Measurements from ENCODE around the gene MCTP2. TPM values are rescaled to one million over a fixed set of nuclear protein-coding genes. Genes with fewer than 3 reads are reported as not detected.

Gene MCTP2
- total RNA-seq, 1 donor from 2014 or later: 93.2 TPM

DNA sequence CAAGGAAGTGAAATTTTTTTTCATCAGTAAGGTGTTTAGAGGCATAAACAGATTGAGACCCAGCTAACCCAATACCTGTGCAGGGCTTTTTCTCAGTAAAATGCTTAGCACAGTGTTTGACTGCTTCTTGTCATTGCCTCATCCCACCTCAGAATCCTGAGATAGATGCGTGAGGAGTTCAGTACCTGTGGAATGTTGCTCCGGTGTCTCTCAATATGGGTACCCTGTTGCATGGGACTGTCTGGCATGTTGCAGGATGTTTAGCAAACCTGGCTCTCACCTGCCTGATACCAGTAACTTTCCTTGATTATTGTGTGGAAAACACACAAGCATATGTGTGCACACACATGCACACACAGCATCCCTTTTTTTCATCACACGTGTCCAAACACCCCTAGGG, 128.4 kb downstream of the MCTP2 start:
- no peaks in the 10 kb centered on the region for H3K27me3 Mint-ChIP-seq (ENCODE audit: insufficient read depth)
- peaks cover 33% of the 10 kb centered on the region for H3K36me3 Mint-ChIP-seq (ENCODE audit: low read depth)
- no peaks in the 10 kb centered on the region for H3K9me3 Mint-ChIP-seq
- intact Hi-C loops (cut with micrococcal nuclease): no loop called here
- DNase-seq (ENCODE audit: low spot score): no peak
- H3K4me1 Mint-ChIP-seq (ENCODE audit: low read depth): peaks cover 7% of the 10 kb centered on the region
- H3K27ac Mint-ChIP-seq: no peak overlapping the region
- H3K4me3 Mint-ChIP-seq: no peak overlapping the region

DNA sequence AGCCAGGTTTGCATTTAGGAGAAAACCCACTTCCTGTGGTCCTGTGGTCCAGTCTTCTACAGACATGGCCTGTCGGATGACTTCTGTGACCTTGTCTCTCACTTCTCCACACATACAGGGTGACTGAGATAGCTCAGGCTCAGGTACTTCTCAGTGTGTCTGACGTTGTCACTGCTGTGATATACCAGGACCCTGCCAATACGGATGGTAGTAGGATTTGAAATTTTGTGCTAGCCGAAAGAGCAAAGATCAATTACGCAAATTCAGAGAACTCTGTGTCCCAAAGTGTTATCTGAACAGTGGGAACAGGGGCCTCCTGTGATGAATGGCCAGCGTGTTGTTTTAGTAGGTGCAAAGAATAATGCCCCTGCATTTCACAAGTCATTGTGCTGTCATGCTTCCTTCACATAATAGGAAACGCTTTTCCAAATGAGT, 128.9 kb downstream of the MCTP2 start:
- no peak for DNase-seq (ENCODE audit: low spot score)
- Mint-ChIP-seq H3K4me1 (ENCODE audit: low read depth) (peaks cover 7% of the 10 kb centered on the region), H3K36me3 (ENCODE audit: low read depth) (peaks cover 36% of the 10 kb centered on the region), H3K4me3 (no peak overlapping the region), H3K27me3 (ENCODE audit: insufficient read depth) (no peaks in the 10 kb centered on the region), H3K27ac (no peak overlapping the region), H3K9me3 (no peaks in the 10 kb centered on the region)
- intact Hi-C loops (cut with micrococcal nuclease): no loop called here

DNA sequence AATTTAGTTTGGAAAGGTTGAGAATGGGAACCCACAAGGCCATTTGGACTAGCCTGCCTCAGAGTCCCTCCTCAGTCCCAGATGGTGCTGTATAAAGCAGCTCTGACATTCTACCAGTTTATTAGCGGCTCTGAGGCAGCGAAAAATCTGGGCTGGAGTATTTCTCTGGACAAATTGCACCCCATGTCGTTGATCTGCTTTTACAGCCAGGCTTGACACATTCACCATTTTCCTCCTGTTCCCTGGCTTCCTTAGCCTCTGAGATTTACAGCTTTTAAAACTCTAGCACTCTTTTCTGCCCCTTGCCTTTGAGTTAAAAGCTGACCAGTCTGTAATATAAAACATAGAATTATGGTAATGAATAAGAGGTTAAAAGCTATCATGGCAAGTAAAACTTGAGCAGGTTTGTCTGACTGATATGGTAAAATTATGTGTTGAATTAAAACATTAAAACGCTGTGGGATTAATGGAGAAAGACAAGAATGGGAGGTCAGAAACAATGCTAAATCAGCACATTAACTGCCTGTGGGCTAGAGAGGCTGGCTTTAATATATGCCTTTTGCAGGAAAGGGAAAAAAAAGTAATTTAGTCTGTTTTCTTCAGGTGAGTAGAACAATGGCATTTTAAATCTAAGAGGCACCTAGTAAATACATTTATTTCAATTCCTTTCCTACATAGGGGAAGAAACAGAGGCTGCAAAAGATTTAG, 131.2 kb downstream of the MCTP2 start:
- no peaks in the 10 kb centered on the region for H3K27me3 Mint-ChIP-seq (ENCODE audit: insufficient read depth)
- no peak overlapping the region for H3K27ac Mint-ChIP-seq
- no peak for DNase-seq (ENCODE audit: low spot score)
- no peaks in the 10 kb centered on the region for H3K9me3 Mint-ChIP-seq
- peaks cover 31% of the 10 kb centered on the region for H3K36me3 Mint-ChIP-seq (ENCODE audit: low read depth)
- peaks cover 17% of the 10 kb centered on the region for H3K4me1 Mint-ChIP-seq (ENCODE audit: low read depth)
- intact Hi-C loops (cut with micrococcal nuclease): no loop called here
- no peak overlapping the region for H3K4me3 Mint-ChIP-seq

DNA sequence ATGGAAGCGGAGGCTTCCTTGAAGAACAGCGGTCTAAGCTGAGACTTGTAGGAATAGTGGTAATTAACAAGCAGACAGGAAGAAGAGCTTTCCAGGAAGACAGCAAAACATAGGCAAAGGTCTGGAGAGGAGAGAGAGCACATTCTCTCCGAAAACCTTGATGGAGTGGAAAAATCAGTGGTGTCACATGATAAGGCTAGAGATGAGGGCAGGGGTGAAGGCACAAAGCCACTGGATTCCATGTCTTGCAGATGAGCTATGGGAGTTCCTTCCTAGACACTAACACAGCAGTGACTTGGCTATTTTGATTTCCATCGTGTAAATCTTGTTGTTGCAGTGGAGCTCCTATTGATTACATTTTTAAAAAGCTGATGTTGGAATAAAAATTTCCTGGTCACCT, 132.0 kb downstream of the MCTP2 start:
- Mint-ChIP-seq H3K4me1 (ENCODE audit: low read depth) (peaks cover 17% of the 10 kb centered on the region), H3K9me3 (no peaks in the 10 kb centered on the region), H3K4me3 (no peak overlapping the region), H3K27ac (no peak overlapping the region), H3K36me3 (ENCODE audit: low read depth) (peaks cover 35% of the 10 kb centered on the region), H3K27me3 (ENCODE audit: insufficient read depth) (no peaks in the 10 kb centered on the region)
- no peak for DNase-seq (ENCODE audit: low spot score)
- intact Hi-C loops (cut with micrococcal nuclease): no loop called here

DNA sequence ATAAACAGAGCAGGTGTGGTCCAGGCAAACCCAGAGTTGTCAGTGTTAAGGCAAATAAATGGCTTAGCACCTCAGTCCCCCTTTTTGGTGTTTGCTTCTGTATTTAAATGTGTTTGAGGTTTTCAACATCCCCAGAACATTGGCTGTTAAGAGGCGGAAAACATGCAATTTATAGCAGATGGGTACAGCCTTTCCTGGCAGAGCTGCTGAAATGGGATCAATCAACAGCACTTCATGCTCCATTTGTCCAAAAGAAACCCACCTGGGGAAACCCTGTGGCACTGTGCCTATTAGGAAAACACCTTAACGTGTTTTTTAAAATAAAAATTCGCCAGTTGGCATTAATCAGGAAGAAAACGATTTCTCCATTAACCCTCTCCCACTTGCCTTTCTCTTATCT, 135.4 kb downstream of the MCTP2 start:
- no peak for DNase-seq (ENCODE audit: low spot score)
- H3K36me3 Mint-ChIP-seq (ENCODE audit: low read depth): peaks cover 39% of the 10 kb centered on the region
- H3K4me1 Mint-ChIP-seq (ENCODE audit: low read depth): peaks cover 10% of the 10 kb centered on the region
- H3K4me3 Mint-ChIP-seq: no peak overlapping the region
- intact Hi-C loops (cut with micrococcal nuclease): no loop called here
- H3K27me3 Mint-ChIP-seq (ENCODE audit: insufficient read depth): no peaks in the 10 kb centered on the region
- H3K27ac Mint-ChIP-seq: no peak overlapping the region
- no peaks in the 10 kb centered on the region for H3K9me3 Mint-ChIP-seq

DNA sequence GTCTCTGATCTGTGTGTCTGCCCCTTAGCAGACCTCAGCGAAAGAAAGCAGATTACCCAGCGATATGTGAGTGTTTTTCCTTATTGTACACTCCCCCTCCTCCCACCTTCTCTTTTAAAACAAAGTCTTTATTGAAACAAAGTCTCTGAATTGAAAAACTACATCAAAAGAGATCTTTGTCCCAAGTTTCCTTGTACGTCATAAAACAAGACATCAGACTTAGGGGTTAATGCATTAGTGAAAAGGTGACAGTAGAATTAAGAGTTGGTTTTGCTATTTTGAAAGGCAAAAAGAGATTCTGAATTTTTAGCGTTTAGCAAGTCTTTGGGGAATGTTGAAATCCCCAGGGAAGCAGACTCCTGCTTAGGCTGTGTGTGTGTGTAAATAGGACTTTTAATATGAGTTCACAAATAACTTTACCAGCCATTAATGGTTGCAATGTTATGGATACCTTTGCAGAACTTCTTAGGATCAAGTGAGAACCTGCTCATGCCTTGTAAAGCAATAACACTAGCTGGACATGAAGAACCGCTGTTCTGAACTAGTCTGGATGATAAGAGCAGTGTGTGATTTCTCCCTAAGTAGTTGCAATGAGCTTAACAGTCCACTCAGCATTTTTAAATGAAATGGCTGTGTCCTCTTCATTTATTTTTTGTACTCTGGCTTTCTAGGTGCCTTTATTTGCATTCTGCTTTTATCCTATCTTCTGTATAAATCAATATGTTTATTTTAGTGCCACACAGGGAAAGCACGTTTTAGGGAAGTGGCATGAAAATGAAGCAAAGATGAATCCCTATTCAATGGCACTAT, 136.6 kb downstream of the MCTP2 start:
- Mint-ChIP-seq H3K27ac (no peak overlapping the region), H3K4me1 (ENCODE audit: low read depth) (peaks cover 10% of the 10 kb centered on the region), H3K27me3 (ENCODE audit: insufficient read depth) (no peaks in the 10 kb centered on the region), H3K36me3 (ENCODE audit: low read depth) (peaks cover 44% of the 10 kb centered on the region), H3K9me3 (no peaks in the 10 kb centered on the region), H3K4me3 (no peak overlapping the region)
- DNase-seq (ENCODE audit: low spot score): no peak
- intact Hi-C loops (cut with micrococcal nuclease): no loop called here

DNA sequence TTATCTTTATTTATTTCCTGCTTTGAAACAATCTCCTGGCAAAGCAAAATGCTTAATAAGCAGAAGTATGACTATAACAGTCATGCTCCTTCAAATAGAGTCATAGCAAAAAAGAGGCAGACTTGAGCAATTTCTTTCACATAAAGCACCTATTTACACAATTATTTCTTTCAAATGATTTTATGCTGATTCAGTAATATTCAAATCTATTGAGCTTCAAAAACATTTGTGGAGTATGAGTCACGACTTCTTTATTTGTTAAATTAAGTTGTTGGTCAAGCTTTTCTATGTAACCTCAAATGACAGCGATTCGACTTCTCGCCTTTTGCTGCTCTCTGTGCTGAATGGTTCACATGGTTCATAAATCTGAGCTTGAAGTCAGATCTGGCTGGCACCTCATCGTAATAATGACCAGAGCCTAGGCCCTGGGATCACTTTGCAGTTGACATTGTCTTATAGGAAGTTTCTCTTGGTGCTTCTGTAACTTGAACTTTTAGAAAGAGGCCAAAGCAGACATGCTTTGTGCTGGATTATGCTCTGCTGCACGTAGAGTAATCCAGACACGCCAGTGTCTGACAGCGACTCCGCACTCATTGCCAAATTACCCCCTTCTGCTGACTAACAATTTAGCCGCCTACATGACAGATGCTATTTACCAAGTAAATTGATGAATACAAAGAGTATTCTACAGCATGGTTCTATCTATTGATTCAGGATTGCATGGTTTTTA, 139.0 kb downstream of the MCTP2 start:
- no peak for DNase-seq (ENCODE audit: low spot score)
- Mint-ChIP-seq H3K27ac (no peak overlapping the region), H3K27me3 (ENCODE audit: insufficient read depth) (no peaks in the 10 kb centered on the region), H3K4me3 (no peak overlapping the region), H3K36me3 (ENCODE audit: low read depth) (peaks cover 39% of the 10 kb centered on the region), H3K4me1 (ENCODE audit: low read depth) (peaks cover 10% of the 10 kb centered on the region), H3K9me3 (no peaks in the 10 kb centered on the region)
- intact Hi-C loops (cut with micrococcal nuclease): no loop called here

DNA sequence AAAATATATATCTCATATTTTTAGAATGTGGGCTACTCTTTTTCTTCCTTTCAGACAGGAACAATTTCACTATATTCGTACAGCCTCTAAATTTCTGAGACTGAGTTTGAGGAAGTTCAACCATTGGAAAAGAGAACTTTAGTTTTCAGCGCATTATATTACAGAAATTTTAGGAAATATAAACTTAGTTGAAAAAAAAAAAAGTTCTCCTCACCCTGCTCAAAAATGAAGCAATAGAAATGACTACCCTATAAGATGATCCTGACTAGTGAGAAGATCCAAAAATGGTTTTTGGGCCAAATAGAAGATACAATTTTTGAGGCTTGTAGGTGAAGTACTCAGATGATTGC, 139.6 kb downstream of the MCTP2 start:
- no peaks in the 10 kb centered on the region for H3K9me3 Mint-ChIP-seq
- intact Hi-C loops (cut with micrococcal nuclease): no loop called here
- no peaks in the 10 kb centered on the region for H3K27me3 Mint-ChIP-seq (ENCODE audit: insufficient read depth)
- peaks cover 39% of the 10 kb centered on the region for H3K36me3 Mint-ChIP-seq (ENCODE audit: low read depth)
- no peak overlapping the region for H3K27ac Mint-ChIP-seq
- H3K4me1 Mint-ChIP-seq (ENCODE audit: low read depth): peaks cover 10% of the 10 kb centered on the region
- no peak for DNase-seq (ENCODE audit: low spot score)
- H3K4me3 Mint-ChIP-seq: no peak overlapping the region

DNA sequence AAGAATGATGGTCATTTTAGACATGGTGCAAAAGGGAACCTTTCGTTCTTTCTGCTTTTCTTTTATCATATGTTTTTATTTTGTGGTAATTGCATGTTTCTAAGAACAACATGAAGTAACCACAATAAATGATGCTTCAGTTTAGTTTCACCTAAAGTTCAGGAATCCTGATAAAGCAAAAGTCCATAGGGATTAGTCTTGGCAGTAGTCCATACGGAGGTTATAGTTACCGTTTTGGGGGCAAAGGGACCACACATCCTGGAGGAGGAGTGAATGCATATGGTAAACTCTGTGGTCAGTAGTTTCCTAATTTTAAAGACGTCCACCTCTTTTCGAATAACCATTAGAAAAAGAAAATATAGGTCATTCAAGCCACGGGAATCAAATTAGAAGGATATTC, 141.5 kb downstream of the MCTP2 start:
- H3K4me1 Mint-ChIP-seq (ENCODE audit: low read depth): no peaks in the 10 kb centered on the region
- no peaks in the 10 kb centered on the region for H3K9me3 Mint-ChIP-seq
- no peak overlapping the region for H3K27ac Mint-ChIP-seq
- intact Hi-C loops (cut with micrococcal nuclease): no loop called here
- no peak for DNase-seq (ENCODE audit: low spot score)
- H3K4me3 Mint-ChIP-seq: no peak overlapping the region
- H3K36me3 Mint-ChIP-seq (ENCODE audit: low read depth): peaks cover 40% of the 10 kb centered on the region
- no peaks in the 10 kb centered on the region for H3K27me3 Mint-ChIP-seq (ENCODE audit: insufficient read depth)

DNA sequence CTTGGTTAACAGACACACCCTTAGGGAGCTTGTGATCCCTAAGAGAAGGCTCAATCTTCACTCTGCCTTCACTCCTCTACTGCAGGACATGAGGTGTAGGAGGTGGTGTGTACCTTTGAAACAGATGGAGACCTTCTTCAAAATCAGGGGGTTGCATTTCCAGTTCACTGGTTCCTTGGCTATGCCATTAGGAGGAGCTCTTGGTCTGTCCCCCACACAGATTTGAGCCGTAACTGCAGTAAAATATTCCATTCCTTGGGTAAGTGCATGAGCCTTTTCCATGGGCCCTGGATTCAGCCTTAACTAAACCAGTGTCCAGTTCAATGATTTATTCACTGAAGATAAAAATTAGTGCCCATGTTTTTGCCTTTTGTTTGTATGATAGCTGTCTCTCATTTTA, 144.6 kb downstream of the MCTP2 start:
- no peaks in the 10 kb centered on the region for H3K27me3 Mint-ChIP-seq (ENCODE audit: insufficient read depth)
- H3K9me3 Mint-ChIP-seq: no peaks in the 10 kb centered on the region
- H3K4me1 Mint-ChIP-seq (ENCODE audit: low read depth): no peaks in the 10 kb centered on the region
- H3K36me3 Mint-ChIP-seq (ENCODE audit: low read depth): peaks cover 31% of the 10 kb centered on the region
- intact Hi-C loops (cut with micrococcal nuclease): no loop called here
- no peak for DNase-seq (ENCODE audit: low spot score)
- no peak overlapping the region for H3K27ac Mint-ChIP-seq
- no peak overlapping the region for H3K4me3 Mint-ChIP-seq

DNA sequence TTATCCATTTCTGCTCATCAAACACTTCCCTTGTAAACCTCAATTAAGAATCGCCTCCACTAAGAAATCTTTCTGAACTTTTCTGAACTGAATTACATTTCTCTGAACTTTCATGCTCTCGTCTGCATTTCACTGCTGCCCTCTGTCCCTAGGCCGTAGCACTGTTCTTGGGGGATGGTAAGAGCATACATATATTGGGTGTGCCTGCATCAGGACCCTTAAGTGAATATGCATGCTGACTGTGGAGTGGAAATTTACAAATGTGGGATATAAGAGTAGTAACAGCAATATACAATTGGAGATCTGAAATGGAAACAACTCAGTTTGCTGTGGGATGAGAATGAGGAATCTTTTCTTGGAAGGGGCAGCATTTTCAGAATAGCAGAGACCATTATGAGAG, 148.6 kb downstream of the MCTP2 start:
- Mint-ChIP-seq H3K4me3 (no peak overlapping the region), H3K27me3 (ENCODE audit: insufficient read depth) (no peaks in the 10 kb centered on the region), H3K27ac (no peak overlapping the region), H3K9me3 (no peaks in the 10 kb centered on the region), H3K36me3 (ENCODE audit: low read depth) (peaks cover 33% of the 10 kb centered on the region), H3K4me1 (ENCODE audit: low read depth) (no peaks in the 10 kb centered on the region)
- no peak for DNase-seq (ENCODE audit: low spot score)
- intact Hi-C loops (cut with micrococcal nuclease): no loop called here

DNA sequence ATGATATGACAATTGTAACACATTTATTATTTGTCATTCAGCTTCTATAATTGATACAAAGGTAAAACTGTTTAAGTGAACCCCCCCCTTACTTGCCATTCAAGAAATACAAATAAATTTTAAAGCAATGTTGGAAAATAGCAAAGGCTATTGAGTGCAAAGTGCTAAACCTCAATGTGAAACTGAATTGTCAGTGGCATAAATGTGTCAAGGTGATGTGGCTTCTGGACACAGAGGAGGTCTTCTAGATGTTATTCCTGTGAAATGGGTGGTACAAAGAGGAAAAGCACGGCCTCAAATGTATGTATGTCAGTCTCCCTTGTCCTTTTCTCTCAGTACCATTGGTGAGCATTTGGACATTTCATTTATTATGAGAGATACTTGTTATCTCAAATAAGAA, 149.4 kb downstream of the MCTP2 start:
- DNase-seq (ENCODE audit: low spot score): no peak
- Mint-ChIP-seq H3K4me1 (ENCODE audit: low read depth) (no peaks in the 10 kb centered on the region), H3K36me3 (ENCODE audit: low read depth) (peaks cover 40% of the 10 kb centered on the region), H3K4me3 (no peak overlapping the region), H3K9me3 (no peaks in the 10 kb centered on the region), H3K27me3 (ENCODE audit: insufficient read depth) (no peaks in the 10 kb centered on the region), H3K27ac (no peak overlapping the region)
- intact Hi-C loops (cut with micrococcal nuclease): no loop called here

DNA sequence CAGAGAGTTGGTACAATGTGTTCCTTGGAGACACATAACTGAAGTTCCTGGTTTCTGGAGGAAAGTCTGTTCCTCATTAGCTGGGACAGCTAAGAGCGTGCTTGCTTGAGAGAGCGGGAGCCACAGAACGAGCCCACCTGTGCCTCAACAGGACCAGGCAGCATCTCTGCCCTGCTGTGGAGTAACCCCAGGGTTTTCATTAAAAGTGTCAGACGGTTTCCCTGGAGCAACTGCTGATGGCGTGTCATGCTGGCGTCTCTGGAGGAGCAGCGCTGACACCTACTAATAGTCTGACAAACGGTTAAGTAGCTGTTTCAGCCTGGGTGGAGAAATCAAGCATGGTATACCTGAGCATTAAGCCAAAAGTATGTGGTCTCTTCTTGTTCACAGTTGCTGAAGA, 150.0 kb downstream of the MCTP2 start:
- Mint-ChIP-seq H3K27me3 (ENCODE audit: insufficient read depth) (no peaks in the 10 kb centered on the region), H3K9me3 (no peaks in the 10 kb centered on the region), H3K4me1 (ENCODE audit: low read depth) (no peaks in the 10 kb centered on the region), H3K27ac (no peak overlapping the region), H3K36me3 (ENCODE audit: low read depth) (peaks cover 44% of the 10 kb centered on the region), H3K4me3 (no peak overlapping the region)
- no peak for DNase-seq (ENCODE audit: low spot score)
- intact Hi-C loops (cut with micrococcal nuclease): no loop called here
